A549 (cell line): Measurements from ENCODE around the gene CLASP1.

Source experiments
- CBX8 ChIP-seq: fragments of 200-600 bp; sonication (generic); IDR thresholded peaks from 2 replicates; pipeline ENCODE4 v1.6.1; 2016
- RFX5 ChIP-seq: fragments of 450-650 bp; IDR thresholded peaks from 2 replicates; pipeline ENCODE4 v1.7.1; 2014; ENCODE audit warnings: antibody characterized with exemption, mild to moderate bottlenecking, moderate library complexity

DNA sequence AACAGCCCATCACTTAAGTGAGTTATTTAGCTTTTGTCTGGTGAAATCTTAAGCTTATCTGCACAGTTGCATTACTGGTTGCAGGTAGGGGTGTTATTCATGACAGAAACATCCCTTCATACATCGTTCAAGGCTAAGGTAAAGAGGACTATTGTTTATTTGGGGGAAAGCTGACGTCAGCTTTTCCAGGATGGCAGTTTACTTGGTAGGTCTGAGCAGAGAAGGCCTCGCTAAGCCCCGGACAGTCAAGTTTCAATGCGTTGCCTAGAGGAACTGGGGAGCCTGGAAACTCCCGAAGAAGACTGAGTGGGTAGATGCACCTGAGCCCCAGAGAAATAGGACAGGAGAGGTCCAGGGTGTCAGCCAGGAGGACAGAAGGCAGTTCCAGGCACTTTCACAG lies 116.4 kb downstream of the CLASP1 start:
- TF ChIP-seq CBX8 = no peak
- no peak for TF ChIP-seq RFX5
